NCI-H345 (cell line): ENCODE data around the gene NRXN3.
A peak's percentile ranks its signal among the peaks of the same experiment; 100 is the strongest.

ENCODE experiments used
- DNase-seq: peaks from one replicate; lab custom pipeline; 2025; lab: John Stamatoyannopoulos, UW

NRXN3 gene

DNA sequence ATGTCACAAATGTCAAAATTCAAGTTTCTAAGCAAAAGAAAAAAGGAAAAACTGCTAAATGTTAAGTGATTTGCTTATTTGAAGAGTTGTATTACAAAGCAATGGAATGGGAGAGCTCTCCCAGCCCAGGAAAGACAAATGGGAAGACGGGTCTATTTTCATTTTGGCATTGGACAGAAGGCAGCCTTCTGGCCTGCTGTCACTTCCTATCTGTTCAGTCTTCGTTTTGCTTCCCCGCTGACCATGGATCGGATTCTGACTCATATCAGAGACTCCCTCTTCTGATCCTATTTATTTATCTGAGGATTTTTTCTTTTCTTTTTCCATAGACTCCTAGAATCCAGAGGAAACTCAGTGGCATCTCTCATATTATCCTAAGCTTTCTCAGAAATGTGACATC lies 1406.3 kb downstream of the NRXN3 start:
- DNase-seq = no peak

DNA sequence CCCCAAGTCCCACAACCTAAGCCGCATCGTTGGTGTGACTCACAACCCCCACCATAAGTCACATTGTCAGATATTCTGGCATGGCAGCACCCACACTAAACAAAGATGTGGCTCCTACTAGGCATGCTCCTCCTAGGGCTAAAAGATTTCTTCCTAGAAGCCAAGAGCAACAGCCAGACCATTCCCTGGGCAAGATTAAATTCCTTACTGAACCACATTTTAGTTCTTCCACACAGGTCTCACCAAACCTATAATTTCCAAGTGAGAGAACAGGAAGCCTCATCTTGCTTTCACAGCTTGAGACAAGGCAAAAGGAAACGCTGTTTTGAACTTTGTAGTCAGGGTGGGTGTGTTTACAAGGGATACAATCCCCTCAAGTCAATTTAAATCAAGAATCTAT lies 1408.3 kb downstream of the NRXN3 start:
- DNase-seq = no peak

DNA sequence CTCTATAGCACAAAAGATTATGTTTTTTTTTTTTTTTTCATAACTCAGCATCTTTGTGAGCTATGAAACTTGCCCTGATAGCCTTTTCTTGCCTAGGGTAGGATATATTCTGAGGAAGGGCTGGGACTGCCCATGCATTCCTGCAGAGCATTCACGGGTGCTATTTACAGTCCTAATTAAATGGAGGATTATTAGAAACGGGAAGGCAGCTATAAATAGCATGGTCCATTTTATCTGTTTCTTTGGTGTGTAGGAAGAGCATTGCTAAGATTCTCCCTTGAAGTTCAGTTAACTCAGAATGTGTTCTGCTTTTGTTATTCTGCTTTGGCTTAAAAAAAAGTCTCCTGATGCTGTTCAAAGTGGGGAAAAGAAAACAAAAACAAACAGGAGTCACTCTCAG lies 1410.2 kb downstream of the NRXN3 start:
- DNase-seq = no peak

DNA sequence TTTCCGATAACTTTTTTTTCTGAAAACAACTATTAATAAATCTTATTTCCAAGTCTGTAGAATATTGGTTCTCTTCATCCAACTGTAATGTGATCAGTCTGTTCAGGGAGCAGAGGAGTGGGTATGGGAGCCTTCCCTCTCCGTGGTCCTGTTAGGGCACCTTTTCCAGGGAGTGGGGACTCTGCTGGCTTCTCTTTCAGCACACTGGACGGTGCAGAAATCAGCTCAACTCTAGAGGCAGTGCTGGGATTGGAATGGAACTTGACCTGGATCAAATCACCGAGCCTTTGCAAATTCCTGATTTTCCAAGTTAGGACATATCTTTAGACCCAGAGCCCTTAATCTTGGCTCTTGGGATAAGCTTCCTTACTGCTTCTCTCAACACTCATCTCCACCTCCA lies 1410.7 kb downstream of the NRXN3 start:
- no peak for DNase-seq

DNA sequence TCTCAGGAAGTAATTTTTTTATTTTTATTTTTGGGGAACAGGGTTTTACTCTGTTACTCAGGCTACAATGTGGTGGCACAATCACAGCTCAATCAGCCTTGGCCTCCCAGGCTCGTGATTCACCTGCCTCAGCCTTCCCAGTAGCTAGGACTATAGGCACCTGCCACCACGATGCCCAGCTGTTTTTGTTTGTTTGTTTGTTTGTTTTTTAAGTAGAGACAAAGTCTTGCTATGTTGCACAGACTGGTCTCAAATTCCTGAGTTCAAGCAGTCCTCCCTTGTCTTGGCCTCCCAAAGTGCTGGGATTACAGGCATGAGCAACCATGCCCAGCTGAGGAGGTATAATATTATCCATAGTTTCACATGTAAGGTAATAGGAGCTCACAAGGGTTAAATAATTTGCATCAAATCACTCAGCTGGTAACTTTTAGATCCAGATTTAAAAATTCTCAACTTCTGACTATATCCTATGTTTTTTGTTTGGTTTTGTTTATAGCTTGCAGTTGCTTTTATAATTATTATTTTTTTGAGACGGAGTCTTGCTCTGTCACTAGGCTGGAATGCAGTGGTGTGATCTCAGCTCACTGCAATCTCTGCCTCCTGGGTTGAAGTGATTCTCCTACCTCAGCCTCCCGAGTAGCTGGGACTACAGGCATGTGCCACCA lies 1411.9 kb downstream of the NRXN3 start:
- no peak for DNase-seq

- no peak for DNase-seq
Measured at GRCh38 chr14:79583738-79584408, 1413.7 kb downstream of the NRXN3 start.

DNA sequence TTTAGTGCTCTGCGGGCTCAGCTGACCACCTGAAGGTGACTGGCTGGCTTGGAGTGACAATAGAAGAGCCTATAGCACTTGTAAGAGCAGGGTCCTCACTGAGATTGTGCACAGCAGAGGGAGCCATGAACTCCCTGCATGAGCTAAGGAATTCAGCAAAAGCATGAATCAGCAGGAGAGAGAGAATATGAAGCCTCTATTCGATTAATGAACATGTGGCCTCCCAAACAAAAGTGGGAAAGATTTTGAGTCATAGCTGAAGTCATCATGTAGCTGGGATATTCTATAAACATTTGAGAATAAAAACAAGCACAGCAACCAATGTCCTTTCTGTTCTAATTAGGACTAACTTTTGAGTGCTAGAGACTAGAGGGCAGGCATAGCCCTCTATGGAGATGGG lies 1414.5 kb downstream of the NRXN3 start:
- no peak for DNase-seq

- DNase-seq = no peak
Measured at GRCh38 chr14:79585845-79586244, 1415.7 kb downstream of the NRXN3 start.

DNA sequence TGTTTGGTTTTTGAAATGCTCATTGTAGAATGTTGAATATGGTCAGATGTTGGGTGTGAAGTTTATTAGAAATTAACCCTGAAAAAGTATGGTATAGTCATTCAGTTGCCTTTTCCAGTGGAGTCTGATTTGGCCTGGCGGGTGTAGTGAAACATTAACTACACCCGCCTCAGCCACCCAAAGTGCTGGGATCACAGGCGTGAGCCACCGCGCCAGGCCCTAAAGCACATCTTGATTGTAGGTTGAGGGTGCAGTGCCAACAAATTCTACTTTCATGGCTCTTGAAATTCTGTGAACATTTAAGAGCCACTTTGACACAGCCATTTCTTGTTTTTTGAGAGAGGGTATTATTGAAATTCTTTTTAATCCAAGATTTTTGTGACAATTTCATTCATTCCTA lies 1416.2 kb downstream of the NRXN3 start:
- no peak for DNase-seq

DNA sequence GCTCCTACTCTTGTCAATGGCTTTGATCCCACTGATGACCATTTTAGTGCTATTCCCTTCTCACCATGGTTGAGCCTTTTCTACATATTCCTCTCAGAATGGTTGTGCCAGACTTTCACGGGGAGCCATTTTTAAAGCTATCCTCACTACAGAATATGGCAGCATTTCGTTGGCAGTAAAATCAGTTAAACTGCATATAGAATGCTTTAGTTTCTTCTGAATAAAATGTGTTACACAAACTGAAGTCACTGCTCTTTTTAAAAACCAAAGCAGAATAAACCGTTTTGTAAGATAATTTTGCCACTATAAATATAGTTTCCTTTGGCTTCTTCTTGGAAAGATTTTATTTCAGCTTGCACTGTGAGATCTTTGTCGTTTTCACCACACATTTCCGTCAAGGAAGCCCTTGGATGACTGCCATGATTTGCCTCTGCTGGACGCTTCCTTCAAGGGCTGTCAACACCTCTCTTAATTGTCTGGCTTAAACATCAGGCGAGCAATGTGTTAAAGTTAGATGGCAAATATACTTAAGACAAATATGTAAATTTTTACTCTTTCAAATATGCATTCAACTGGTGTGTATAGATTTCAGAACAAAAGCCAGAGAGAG lies 1416.9 kb downstream of the NRXN3 start:
- no peak for DNase-seq

DNA sequence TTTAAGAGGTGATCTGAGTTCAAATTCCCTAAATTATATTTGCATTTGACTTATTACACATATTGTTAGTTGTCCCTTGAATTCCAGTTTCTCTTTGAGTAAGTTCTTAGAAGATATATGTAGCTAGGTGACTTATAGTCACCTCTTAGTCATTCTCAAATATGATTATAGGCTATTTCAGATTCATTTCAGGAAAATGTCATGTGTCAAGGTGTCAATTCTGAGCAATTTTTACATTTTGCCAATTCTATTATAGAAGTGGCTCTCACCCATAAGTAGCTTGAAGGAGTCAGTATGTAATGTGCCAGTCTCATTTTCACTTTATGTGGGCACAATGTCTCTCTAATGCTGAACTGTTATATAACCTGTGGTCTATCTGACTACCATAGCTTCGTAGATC lies 1417.7 kb downstream of the NRXN3 start:
- no peak for DNase-seq

- no peak for DNase-seq
Measured at GRCh38 chr14:79588398-79588797, 1418.2 kb downstream of the NRXN3 start.

GRCh38 chr14:79596551-79596950 lies 1426.4 kb downstream of the NRXN3 start:
- no peak for DNase-seq

DNA sequence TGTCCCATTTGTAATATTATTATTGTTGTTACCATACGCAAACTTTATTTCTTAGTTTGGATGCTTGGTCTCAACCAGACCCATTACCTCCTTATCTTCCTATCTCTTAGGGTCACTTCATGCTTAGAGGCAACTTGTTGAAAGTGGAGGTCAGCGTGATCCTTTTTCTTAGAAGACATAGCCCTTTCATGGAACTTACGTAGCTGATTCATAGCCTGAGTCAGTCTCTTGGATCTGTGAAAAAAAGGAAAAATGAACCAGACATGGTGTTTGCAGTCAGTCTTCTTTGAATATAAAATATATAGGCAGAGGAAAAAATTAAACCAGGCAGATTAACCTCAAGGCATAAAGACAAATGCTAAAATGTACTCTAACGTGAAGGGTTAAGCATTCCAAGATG lies 1427.4 kb downstream of the NRXN3 start:
- DNase-seq = no peak

DNA sequence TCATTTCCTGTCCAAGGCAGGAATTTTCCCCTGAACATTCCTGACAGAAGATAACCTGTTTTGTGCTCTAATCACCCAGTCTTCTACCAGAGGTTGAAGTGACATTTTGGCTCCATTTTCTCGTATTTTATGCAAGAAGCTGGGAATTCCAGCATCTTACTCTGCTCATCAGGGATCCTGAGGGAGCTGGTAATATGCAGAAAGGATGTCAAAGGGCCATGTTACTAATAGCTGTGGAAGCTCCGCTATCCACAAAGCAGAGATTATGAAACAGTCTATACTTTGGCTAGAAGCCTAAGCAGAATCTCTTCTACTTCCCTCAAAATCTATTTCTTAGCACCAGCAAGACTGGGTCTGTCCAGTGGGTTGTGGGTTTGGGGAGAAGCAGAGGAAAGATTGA lies 1428.2 kb downstream of the NRXN3 start:
- DNase-seq = no peak

GRCh38 chr14:79599239-79599638 lies 1429.1 kb downstream of the NRXN3 start:
- DNase-seq = no peak

DNA sequence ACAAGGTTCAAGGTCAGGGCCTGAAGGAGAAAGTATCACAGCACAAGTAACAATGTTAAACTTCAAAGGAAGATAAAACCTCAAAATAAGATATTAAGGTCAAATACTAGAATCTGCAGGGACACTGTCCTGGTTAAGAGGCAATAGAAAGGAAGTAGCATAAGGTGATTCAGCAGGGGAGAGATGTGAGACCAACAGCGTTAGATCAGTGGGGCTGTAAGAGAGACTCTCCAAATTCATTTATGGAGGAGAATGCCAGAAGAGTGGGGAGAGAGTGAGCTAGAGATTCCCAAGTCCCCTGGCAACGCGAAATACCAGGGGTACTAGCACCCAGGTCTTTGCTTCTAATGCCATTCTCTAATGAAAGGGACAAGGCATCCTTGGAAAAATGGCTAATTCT lies 1430.2 kb downstream of the NRXN3 start:
- no peak for DNase-seq

DNA sequence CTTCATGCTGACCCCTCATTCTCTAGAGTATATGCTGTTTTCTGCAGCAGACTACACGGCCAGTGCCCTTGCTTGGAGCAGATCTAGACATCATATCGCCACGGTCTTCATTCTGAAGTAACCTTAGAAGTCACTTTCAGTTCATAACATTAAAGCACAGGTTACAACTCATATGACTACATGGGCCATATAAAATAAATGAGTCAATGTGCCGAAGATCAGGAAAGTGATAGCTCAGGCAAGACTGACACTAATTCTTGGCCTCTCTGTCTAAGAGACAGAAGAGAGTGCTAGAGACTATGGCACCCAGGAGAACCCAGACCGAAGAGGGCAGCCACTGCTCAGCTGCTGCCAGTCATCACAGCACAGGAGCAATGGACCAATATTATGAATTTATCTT lies 1431.4 kb downstream of the NRXN3 start:
- no peak for DNase-seq

DNA sequence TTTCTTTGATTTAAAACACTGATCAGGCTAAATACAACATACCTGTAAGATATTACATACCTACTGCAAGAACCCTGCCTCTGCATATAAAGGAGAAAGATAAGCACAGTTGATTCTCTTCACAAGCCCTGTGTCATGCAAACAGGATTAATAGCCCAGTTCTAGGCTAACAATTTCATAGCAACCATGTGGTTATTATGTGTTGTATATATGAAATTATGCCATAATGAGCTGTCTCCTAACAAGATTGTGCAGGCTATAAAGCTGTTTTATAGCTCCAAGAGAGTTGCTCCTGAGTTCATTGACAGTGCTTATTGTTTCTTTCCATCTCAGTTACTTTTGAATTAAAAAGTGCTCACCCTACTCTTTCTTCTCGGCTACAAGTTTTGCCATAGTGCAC lies 1431.9 kb downstream of the NRXN3 start:
- no peak for DNase-seq

DNA sequence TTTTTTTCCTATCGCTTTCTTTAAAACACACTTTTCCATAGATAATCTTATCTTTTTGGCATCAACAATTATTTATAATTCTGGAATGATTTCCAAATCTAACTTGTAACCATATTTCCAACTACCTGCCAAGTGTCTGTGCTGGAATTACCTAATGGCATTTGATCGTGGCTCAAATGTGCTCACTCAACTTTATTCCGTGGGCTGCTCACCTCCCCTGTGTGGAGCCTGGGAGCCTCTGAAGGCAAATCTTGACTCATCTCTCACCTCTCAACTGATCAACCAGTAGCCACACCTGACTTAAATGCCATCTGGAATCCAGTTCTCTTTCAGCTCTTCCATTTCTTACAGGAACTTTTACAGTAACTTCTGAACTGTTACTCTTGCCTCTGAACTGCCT lies 1432.6 kb downstream of the NRXN3 start:
- DNase-seq = no peak

GRCh38 chr14:79605849-79606248 lies 1435.7 kb downstream of the NRXN3 start:
- DNase-seq = peak; percentile 91

GRCh38 chr14:79608446-79608845 lies 1438.3 kb downstream of the NRXN3 start:
- no peak for DNase-seq

- no peak for DNase-seq
Measured at GRCh38 chr14:79613625-79614024, 1443.5 kb downstream of the NRXN3 start.

- no peak for DNase-seq
Measured at GRCh38 chr14:79614448-79614847, 1444.3 kb downstream of the NRXN3 start.
